GDM1 (cell line): ENCODE data around the gene TMEM31.

Experiments used
- DNase-seq: peaks from one replicate; lab custom pipeline; 2025; lab: John Stamatoyannopoulos, UW

The TMEM31 gene, protein sequence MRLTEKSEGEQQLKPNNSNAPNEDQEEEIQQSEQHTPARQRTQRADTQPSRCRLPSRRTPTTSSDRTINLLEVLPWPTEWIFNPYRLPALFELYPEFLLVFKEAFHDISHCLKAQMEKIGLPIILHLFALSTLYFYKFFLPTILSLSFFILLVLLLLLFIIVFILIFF

DNA sequence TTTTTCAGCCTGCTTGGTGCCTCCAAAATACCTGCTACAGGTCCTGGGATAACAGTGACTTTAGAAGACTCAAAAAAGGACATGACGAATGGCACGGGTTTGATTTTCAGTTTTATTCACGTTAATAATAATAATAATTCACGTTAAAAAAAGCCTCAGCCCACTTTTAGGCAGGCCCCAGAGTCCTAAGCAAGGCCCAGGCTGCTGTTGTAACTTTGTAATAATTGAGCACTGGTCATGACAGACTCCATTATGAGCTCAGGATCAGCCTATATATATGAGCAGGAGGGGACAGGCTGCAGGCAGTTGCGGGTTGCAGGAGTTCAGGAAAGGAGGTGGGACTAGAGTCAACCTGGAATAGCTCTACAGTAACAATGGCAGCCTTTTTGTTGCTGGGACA lies at the start of gene TMEM31:
Gene TMEM31, plus strand, starts transcription at position 301 of the 400 bp plus-strand sequence. CDS start 1,350 bp downstream, outside the sequence.
- no peak for DNase-seq

DNA sequence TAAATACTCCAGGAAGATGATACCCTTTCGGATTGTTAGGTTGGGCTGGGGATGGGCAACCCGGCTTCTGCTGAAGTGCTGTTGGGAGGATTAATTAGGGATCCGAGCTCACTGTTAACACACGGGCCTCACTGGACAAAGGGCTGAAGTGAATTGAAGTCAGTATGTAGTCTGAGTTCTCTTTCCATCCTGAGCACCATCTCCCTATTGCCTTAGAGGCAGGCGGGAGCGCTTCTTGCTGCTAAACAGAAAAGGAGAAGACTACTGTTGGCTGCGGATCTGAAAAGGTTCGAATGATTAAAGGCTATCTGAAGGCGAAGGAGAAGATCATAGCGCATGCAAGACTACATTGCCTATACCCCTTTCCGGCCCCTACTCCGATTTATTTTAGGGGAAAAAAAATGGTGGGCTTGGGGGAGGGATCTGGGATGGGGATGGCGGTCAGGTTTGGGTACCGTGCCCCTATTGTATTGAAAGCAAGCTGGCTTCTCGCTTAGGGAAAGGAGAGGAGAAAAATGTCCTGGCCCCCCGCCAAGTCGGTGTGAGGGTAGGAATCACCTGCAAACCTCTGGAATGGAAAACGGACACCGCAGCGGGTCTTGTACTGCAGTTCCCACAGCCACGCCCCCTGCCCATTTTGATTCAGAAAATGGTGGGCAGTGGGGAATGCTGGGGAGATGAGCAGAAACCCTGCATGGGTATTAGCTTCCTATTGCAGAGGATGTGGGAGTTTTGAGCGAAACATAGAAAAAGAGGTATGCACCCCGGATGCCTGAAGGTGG lies 46.5 kb upstream of the TMEM31 start:
- no peak for DNase-seq

DNA sequence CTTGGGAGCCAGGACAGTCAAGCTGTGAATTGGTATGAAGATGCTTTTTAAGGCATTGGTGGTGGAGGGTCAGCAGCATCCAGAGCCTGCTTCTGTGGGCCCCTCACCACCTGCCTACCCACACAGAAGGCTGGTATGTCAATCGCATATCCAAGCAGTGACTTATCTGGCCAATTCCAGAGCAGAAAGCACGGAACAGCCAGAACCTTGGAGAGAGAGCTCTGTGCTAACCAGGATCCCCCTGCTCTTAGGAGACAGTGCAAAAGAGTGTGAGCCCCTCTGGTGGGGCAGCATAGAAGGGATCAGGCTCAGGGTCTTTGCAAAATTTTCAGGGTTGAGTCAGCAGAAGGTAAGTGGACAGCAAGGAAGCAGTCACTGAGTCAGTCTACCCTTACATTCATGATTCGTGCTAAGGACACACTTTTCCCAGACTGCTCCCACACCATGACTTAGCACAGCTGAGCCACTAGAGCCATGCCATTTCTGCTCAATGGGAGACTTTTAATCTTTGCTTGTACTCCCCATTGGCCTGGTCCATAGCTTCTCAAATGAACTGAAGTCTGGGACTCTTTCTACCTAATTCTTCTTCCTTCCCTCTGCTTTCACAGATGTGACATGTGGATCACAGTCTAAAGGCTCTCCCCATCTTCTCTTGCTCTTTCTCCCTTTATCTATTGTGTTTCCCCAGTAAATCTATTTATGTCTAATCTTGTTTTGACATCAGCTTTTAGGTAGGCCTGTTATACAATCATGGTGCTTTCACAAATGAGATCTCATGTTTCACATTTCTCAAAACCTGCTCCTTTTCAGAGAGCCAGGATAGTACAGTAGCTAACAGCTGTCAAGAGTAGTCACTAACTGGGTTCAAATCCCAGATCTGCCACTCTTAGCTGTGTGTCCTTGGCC lies 44.3 kb upstream of the TMEM31 start:
- no peak for DNase-seq

DNA sequence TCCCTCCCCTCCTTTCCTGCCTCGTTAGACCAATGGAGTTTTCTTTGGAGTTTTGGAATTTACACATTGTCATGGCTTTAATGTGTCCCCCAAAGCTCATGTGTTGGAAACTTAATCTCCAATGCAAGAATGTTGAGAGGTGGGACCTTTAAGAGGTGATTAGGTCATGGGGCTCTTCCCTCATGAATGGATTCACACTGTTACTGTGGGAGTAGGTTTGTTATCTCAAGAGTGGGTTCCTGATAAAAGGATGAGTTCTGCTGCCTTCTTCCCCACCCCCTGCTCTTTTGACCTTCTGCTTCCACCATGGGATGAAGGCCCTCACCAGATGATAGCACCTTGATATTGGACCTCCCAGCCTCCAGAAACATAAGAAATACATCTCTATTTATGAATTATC lies 41.0 kb upstream of the TMEM31 start:
- DNase-seq: no peak

DNA sequence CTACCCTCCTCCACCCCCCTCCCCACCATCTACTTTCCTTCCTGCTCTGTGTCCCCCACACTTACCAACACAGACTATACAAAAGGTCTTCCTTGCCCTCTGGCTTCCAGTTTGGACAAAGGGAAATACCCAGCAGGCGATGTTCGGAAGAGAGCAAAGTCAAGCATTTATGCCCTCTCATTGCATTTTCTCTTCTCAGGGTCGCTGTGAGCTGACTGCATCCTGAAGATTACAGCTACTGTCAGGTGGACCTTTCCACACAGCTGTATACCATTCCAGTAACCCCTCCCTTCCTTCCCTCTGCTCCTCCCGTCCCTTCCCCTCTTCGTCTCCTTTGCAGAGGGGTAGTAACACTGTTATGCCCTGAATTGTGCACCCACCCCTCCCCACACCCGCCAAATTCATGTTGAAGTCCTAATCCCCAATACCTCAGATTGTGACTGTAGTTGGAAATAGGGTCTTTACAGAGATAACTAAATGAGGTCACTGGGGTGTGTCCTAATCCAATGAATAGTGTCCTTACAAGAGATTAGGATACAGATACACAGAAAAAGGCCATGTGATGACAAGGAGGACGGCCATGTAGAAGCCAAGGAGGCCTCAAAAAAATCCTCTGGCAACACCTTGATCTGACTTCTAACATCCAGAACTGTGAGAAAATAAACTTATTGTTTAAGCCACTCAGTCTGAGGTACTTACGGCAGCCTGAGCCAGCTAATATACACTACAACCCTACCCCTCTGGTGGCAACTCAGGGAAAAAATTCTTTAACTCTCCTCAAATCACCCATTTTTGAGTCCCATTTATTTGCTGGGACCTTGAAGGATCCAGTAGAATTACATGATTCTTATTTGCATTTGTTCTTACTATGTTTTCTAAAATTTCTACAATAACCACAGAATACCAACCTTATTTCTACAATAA lies 35.9 kb upstream of the TMEM31 start:
- DNase-seq: no peak

DNA sequence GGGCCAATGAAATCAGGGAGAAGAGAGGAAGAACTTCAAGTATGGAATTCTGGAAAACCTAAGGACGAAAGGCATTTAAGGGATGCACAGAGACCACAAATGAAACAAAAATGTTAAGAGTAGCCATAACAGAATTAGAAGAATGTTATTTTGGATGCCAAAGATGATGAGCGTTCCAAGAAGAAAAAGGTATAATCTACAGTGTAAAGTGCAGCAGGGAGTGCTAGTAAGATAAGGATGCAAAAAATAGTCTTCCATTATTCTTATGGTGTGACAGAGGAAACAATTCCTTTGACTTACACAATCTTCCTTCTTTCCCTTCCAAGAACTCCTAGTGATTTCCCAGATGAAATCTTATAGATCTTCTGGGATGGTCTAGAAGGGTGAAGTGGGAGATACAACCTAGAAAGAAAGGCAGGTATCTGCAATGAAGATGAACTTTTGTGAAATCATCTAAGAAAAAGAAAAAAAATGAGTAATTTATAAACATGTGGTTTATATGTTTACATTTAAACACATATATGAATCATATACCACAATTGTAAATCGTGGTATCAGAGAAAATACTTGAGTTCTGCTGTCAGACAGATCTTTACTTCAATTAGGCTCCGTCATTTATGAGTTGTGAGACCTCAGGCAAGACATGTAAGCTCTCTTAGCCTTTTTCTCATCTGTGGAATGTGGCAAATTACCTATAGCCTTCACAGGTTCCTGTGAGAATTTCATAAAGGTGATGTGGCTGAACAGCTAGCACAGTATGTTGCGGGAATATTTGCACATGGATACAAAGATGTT lies 32.3 kb upstream of the TMEM31 start:
- no peak for DNase-seq

DNA sequence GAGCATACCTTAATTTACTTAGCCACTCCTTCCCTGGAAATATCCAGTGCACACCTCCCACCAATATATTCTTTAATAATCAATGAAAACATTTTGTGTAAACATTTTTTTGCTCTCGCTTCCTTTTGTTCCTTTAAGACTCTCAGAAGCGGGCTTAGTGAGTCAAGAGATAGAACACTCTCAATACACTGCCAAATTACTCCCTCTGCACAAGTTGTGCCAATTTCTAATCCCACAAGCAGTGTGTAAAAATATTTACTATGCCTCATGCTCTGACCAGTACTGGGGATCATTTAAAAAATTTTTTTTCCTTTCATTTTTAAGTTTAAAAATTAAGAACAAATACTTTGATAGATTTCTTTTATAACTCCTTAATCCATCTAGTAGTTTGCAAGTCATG lies 29.3 kb upstream of the TMEM31 start:
- no peak for DNase-seq

DNA sequence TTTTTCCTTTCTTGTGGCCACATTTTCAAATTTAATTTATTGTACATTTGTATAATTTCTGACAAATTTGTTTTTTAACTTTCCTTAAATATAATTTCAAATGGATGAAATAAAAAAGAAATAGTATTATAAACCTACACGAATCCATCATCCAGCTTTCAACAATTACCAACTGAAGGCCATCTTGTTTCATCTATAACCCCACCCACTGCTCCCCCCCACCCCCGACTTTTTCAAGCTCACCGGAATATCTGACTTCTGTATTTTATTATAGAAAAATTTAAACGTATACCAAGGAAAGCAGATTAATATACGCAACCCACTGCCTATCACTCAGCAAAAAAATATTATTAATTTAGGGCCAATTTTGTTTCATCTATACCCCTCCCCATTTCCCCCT lies 25.3 kb upstream of the TMEM31 start:
- no peak for DNase-seq

DNA sequence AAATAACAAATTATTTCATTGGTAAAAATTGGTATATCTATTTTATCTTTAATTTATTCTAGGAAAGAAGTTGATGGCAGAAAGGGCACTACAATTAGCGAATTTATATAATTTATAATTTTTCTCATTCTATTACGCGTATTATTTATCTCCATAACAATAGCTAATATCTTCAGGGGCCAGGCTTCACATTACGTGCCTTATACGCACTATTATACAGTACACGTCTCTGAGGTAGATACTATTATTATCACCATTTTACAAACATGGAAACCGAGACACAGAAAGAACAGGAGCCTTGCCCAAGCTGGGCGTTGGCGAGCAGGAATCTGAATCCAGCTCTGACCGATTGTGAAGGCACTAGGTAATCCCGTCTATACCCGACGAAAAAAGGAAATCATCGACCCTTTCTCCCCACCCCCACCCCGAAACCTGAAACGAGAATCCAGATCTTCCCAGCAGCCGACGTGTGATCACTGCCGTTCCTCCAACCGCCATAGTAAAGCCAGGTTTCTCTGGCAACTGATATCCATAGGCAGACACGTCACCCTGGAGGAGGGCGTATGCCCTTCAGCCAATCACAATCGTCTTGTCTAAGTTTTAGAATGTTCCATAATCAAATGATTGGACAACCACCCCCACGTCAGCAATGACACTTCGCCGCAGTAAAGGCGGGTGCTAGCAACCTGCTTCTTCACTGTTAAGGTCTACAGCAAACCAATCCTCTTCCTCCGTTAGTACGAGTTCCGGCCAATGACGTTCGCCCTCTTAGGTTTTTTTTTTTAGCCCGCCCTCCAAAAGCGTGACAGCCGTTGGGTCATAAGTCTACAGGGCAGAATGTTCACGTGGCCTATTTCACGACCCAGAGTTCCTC lies 24.3 kb upstream of the TMEM31 start, which contains the start of gene MORF4L2:
Gene MORF4L2, minus strand, starts transcription at position 501 of the 874 bp plus-strand sequence. CDS start 9,672 bp downstream, outside the sequence.
- peak; percentile 93 for DNase-seq

DNA sequence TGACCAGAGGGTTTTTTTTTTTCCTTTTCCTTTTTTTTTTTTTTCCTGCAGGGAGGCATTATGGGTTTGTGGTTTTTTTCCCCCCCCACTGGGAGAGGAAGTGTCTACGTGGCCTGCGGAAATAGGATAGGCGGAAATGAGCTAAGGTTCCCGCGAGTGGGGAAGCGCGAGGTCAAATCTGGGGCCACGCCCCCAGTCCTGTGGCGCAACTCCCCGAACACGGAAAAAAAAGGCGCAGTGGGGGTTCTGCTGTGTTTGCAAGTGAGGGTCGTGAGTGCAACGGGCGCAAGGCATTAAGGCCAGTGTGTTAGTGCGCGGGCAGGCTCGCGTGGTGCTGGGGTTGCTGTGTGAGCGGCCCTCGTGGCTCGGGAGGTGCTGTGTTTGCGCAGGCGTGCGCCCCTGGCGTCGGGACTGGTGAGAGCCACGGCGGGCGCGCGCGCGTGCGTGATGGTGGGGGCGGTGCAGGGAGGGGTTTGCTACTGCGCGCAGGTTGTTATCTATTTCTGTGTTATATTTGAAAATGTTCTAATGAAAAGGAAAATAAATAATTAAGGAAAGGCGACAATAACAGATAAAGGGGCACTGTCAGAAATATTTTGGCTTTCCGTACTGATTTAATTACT lies 23.5 kb upstream of the TMEM31 start:
- DNase-seq: peak; percentile 90

DNA sequence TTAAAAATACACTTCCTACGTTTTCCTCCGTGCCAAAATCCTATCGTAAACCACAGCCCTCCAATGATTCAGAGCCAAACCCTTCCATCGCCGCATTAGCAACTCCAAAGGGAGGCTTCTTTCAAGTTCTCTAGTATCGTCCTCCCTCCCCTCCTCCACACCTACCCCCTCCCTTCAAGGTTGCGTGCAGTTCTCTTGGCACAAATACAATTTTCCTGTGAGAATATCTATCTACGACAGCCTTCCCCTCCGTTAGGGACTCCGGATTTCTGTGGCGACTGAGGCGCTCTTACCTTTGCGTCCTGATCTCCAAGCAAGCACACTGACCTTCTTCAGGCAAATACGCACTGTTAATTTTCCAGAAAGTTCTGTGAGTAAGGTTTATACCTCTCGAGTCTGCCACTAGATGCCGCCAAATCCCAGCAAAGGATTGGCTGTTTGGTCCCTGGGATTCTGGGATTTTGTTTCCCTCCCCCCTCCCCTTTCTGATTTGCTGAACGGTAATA lies 23.0 kb upstream of the TMEM31 start:
- no peak for DNase-seq

DNA sequence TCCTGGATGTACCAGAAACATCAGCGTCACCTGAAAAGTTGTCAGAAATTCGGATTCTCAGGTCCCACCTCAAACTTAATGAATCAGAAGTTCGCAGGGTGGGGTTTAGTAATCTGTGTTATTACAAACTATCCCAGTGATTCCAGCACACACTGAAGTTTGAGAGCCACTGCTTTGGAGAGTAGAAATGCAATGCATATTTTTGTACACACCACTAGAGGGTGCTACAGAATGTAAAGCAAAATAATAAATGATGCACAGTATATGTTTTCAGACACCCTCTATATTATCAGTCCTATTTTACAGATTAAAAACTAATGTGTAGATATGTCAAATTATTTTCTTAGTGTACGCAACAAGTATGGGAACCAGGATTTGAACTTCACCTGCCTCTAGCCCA lies 21.8 kb upstream of the TMEM31 start:
- DNase-seq: no peak

DNA sequence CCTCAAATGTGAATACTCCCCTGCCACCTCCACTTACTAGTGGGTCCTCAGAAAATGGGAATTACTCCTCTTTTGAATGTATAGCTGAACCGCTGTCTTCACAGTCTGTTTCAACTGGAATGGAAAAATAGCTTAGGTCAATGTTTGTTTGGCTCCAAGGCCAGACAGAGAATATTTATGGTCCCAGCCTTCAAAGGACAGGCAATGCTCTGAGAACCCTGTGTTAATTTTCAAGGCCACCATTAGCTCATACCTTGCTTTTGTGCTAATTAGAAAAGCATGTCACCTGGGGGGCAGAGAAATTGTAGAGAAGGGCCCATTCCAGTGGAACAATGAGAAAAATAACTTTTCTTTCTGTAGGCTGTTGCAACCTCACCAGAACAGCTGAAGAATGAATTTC lies 19.6 kb upstream of the TMEM31 start:
- DNase-seq: no peak

DNA sequence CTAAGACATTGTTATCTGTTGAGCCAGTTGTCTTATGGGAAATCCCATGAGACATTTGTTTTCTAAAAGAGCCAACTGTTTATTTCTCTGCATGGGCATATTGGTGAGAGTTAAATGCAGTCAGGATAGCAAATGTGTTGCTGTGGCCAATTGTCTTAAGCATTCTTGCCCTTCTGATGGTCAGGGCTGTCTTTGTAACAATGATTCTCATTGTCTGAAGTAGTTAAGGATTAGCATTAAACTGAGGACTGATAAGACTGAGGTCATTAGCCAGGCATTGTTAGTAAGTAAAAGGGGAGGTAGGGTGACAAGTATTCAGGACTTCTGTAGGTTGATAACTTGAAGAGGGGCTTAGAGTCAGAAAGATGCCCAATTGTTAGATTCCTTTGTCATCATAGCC lies 13.0 kb upstream of the TMEM31 start:
- no peak for DNase-seq

DNA sequence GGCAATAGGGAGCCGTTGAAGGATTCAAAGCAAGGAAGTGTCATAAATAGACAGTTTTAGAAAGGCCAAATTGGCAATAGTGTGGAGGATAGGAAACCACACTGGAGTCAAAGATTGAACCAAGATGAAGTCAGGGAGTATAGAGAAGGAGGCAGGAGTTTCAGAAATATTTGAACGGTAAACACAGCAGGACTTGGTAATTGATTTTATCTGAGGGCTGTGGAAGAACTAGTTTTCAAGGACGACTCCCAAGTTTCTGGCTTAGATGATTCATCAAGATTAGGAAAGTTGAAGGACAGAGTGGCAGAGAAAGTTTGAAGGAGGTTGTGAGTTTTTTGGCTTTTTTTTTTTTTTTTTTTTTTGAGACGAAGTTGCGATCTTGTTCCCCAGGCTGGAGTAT lies 11.5 kb upstream of the TMEM31 start:
- DNase-seq: no peak

DNA sequence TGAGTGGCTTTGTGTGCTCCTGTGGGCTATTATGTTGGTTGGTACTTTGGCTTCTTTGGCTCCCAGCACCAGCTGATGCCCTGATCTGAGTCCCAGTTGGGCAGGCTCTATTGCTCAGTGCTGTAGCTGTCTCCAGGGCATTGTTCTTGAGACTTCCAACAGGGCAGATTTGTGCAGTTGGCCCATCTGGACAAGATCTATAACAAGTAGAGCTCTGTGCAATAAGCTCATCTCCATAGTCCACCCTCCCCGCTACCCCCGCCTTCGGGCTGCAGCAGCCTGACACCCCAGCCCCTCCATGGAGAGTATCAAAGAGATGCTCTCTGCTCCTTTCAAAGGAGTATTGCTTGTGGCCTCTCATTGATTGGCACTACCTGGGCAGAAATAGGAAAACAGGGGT lies 5.8 kb upstream of the TMEM31 start:
- no peak for DNase-seq

DNA sequence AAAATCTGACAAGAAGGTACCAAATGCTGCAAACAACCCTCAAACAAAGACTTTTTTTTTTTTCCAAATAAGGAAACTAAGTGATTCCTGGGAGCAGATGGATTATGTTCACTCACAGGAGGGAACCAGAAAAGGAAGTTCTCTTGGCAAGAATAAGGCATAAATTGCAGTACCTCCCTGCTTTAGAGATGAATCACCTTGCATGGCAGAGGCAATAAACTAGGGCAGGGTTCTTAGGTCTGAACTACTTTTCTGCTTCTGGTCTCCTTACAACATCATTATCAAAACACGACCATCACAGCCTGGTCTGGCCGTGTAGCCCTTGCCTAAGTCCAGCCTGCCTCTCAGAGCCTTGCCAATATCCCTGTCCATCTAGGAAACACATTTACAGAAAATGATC lies 6.3 kb downstream of the TMEM31 start:
- DNase-seq: no peak

DNA sequence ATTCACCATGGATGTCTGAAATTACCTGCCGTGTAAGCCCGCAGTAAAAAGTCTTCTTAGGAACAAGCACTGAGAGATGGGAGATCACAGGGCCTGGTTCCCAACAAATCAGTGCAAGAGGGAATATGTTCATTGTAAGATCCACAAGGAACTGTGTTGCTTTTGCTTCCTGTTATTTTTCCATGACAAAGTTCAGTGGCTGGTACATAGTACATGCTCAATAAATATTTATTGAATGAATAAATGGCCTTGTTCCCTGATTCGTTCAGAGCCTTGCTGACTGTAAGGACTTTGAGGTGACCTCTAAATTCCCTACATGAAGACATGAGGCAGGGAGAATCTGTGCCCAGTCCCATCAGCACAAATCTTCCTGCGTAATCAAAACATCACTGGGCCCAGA lies 7.4 kb downstream of the TMEM31 start:
- DNase-seq: no peak

DNA sequence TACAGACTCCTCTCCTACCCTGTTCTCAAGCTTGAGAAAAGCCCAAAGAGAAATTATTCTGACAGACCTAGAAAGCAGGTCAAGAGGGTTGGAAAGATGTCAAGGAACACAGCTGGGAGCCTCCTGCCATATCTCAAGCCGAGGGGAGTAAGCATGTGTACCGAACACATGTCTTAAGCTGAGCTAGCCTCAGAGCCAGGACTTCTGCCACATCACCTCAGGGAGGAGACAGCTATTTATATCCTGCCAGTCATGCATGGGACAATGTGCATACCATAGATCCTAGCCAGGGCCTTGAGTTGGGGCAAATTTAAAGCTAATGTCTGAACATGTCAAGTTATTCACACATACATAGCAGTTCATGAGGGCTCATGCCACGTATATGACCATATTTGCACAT lies 11.8 kb downstream of the TMEM31 start:
- DNase-seq: no peak
